Stimulated activated CD4-positive, alpha-beta T cell treated with anti-CD3 and anti-CD28 coated beads, TNF-alpha, amount 100 ng/mL, for 24 hours (primary cell): ENCODE measurements around the gene ZNF426.
A peak's percentile ranks its signal among the peaks of the same experiment; 100 is the strongest.
"Not testable (repeated sequence)": the region's sequence is repeated elsewhere in the genome, so short reads cannot be mapped to it uniquely, and the experiment has no call there.

ENCODE experiments used
- DNase-seq, 3 experiments: peaks; one replicate each; pipeline ENCODE4 v3.0.0-alpha.2; 2020; ENCODE audit warnings: low read depth in 3 of 3

The ZNF426 gene

GRCh38 chr19:9538183-9539058 is at the start of gene ZNF426:
Gene ZNF426 (minus strand): TSS chr19:9538645. CDS start chr19:9536232, 2,413 bp downstream.
- DNase-seq, result peak; percentile 74 to 86 (median 85)

- peak; percentile 45 to 73 (median 67) for DNase-seq
Measured at GRCh38 chr19:9586764-9587163, 48.3 kb upstream of the ZNF426 start.

DNA sequence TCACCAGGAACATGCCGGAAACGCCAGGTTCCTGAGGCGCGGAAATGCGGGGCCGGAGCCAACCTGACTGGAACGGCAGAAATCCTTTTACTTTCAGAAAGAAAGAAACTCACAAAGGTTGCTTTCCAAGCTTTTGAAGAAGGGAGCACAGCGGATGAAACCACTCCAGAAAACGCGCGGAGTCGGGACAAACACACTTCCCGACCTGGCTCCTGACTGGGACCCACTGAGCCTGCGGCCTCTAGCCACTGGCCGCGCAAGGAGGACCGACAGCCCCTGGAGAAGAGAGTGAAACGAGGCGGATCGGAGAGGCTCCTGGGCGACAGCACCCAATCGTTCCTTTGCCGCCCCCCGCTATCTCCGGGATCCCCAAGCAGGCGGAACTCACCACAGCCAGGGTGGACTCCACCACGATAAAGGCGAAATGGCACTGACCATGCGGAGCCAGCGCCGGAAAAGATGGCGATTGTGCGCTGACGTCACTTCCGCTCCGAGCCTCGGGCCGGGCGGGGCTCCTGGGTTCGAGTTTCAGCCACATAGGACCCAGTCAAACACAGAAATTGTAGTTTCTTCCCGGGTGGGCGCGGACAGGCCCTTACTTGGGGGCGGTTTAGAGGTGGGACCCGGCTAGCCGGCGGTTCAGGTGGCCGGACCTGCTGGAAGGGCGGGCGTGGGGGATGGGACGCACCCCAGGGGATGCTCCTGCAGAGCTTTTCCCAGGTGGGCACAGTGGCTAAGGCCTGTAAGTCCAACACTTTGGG is 45.8 kb upstream of the ZNF426 start, which contains the start of gene ZNF121:
Gene ZNF121 (minus strand): TSS at position 432 of the 761 bp plus-strand sequence. CDS start 16,407 bp downstream, outside the sequence.
- peak; percentile 71 to 82 (median 73) for DNase-seq

- not testable (repeated sequence) for DNase-seq
Measured at GRCh38 chr19:9582081-9582725, 43.8 kb upstream of the ZNF426 start.

GRCh38 chr19:9580728-9581127 is 42.3 kb upstream of the ZNF426 start:
- no peak for DNase-seq

- no peak for DNase-seq
Measured at GRCh38 chr19:9570255-9570654, 31.8 kb upstream of the ZNF426 start.

DNA sequence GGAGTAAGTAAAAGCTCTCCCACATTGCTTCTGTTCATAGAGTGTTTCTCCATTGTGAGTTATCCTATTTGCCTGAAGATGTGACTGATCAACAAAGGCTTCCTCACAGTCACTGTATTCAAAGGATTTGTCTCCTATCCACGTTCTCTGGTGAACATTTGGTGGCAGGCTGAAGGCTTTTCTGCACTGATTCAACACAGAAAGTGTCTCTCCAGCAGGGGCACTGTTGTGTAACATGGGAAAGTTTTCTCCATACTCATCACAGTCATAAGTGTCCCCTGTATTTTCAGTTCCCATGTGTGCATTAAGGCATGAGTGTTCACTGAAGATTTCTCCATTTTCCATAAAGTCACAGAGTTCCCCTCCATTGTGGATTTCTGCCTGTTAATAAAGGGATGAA is 28.3 kb upstream of the ZNF426 start:
- no peak for DNase-seq

GRCh38 chr19:9565900-9566705 is 27.7 kb upstream of the ZNF426 start:
- no peak for DNase-seq

GRCh38 chr19:9552536-9553274 is 14.3 kb upstream of the ZNF426 start:
- DNase-seq, result no peak

DNA sequence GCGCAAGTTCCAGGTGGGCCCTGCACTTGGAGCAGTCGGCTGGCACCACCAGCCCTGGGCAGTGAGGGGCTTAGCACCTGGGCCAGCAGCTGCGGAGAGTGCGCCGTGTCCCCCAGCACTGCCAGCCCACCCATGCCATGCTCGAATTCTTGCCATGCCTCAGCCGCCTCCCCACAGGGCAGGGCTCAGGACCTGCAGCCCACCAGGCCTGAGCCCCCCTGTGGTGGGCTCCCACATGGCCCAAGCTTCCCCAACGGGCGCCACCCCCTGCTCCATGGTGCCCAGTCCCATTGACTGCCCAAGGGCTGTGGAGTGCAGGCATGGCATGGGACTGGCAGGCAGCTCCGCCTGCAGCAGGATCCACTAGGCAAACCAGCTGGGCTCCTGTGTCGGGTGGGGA is 9.4 kb upstream of the ZNF426 start:
- DNase-seq, result no peak

DNA sequence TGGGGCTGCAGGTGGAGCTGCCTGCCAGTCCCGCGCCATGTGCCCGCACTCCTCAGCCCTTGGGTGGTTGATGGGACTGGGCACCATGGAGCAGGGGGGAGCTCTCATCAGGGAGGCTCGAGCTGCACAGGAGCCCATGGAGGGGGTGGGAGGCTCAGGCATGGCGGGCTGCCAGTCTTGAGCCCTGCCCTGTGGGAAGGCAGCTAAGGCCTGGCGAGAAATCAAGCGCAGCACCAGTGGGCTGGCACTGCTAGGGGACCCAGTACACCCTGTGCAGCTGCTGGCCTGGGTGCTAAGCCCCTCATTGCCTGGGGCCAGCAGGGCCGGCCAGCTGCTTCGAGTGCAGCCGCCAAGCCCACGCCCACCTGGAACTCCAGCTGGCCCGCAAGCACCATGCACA is 2.8 kb upstream of the ZNF426 start:
- DNase-seq, result not testable (repeated sequence)

- not testable (repeated sequence) for DNase-seq
Measured at GRCh38 chr19:9539921-9540320, 1.5 kb upstream of the ZNF426 start.

DNA sequence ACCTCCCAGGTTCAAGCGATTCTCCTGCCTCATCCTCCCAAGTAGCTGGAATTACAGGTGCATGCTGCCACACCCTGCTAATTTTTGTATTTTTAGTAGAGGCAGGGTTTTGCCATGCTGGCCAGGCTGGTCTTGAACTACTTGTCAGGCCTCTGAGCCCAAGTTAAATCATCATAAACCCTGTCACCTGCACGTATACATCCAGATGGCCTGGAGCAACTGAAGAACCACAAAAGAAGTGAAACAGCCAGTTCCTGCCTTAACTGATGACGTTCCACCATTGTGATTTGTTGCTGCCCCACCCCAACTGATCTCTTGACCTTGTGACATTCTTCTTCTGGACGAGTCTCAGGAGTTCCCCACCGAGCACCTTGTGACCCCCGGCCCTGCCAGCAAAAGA is 756 bp upstream of the ZNF426 start:
- DNase-seq, result not testable (repeated sequence)

DNA sequence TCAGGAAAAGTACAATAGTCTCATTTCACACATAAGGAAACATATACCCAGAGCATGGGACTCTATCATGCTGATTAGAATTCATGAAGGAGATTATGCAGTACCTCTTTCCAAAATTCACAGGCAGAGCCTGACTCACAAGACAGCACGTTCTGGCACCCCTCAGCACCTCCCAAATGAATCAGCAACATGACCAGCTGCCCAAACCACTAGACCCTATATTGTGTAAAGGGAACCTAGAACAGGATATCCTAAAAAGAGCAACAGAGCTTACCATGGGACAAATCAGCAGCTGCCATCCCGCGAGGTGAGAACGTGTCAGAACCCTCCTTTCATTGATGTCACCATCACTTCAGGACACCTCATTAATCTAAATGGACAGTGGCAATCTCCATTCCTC is 2.5 kb downstream of the ZNF426 start:
- no peak for DNase-seq

DNA sequence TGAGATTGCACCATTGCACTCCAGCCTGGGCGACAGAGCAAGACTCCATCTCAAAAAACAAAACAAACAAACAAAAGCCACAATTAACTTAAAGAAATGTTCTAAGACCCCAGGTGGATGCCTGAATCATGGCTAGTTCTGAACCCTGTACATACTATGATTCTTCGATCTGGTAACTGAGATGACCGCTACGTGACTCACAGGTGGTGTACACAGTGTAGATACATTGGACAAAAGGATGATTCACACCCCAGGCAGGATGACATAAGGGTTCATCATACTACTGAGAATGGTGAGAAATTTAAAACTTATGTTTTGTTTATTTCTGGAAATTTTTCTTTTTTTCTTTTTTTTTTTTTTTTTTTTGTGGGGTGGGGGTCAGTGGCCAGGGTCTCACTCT is 6.5 kb downstream of the ZNF426 start:
- no peak for DNase-seq

DNA sequence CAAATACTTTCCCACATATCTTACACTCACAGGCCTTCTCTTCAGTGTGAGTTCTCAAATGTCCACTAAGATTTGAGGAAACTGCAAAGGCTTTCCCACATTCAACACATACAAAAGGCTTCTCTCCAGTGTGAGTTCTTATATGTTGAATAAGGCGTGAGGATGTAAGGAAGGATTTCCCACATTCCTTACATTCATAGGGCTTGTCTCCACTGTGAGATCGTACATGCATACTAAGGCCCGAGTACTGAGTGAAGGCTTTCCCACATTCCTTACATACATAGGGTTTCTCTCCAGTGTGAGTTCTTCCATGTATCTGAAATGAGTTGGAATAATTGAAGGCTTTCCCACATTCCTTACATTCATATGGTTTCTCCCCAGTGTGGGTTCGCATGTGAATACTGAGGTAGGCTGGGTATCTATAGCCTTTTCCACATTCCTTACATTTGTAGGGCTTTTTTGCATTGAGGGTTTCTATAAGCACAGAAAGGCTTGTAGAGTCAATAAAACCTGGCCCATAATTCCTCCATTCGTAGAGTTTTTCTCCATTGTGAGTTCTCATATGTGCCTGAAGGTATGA is 9.6 kb downstream of the ZNF426 start:
- DNase-seq, result no peak

GRCh38 chr19:9523885-9524474 is 14.5 kb downstream of the ZNF426 start:
- no peak for DNase-seq

- DNase-seq, result no peak
Measured at GRCh38 chr19:9507285-9507684, 31.2 kb downstream of the ZNF426 start.

GRCh38 chr19:9500796-9501195 is 37.6 kb downstream of the ZNF426 start:
- no peak for DNase-seq
